SK-N-SH treated with all-trans-retinoic acid at 6 μM for 48 hours (cell line): ENCODE measurements around the gene PKNOX2.

Experiments used
- ATAC-seq: fragments of 200-7000 bp; cut with Tn5 transposase; 3 replicates; pipeline ENCODE4 v1.9.1; 2020; ENCODE audit warnings: mild to moderate bottlenecking, moderate library complexity
- ARNTL ChIP-seq: fragments of 450-650 bp; formaldehyde crosslinking; IDR thresholded peaks from 2 replicates; pipeline ENCODE4 v1.5.0; 2020; ENCODE audit warnings: low read depth, mild to moderate bottlenecking, moderate library complexity, borderline replicate concordance
- BACH2 ChIP-seq: fragments of 250-450 bp; sonication (Bioruptor Pico); IDR thresholded peaks from 2 replicates; pipeline ENCODE4 v1.9.0; 2021; ENCODE audit warnings: mild to moderate bottlenecking, borderline replicate concordance
- CSDC2 ChIP-seq: fragments of 250-450 bp; sonication (Bioruptor Pico); IDR thresholded peaks from 2 replicates; pipeline ENCODE4 v1.5.0; 2020; ENCODE audit warnings: mild to moderate bottlenecking, moderate library complexity
- ESRRG ChIP-seq: fragments of 250-450 bp; sonication (Bioruptor Pico); IDR thresholded peaks from 2 replicates; pipeline ENCODE4 v1.6.1; 2021; ENCODE audit warnings: mild to moderate bottlenecking
- GLIS3 ChIP-seq: fragments of 250-450 bp; sonication (Bioruptor Pico); IDR thresholded peaks from 2 replicates; pipeline ENCODE4 v1.5.0; 2020; ENCODE audit warnings: mild to moderate bottlenecking, moderate library complexity
- ISL1 ChIP-seq: fragments of 250-450 bp; sonication (Bioruptor Pico); IDR thresholded peaks from 2 replicates; pipeline ENCODE4 v2.1.2; 2022; ENCODE audit warnings: mild to moderate bottlenecking, moderate library complexity
- OSR1 ChIP-seq: fragments of 250-450 bp; sonication (Bioruptor Pico); IDR thresholded peaks from 2 replicates; pipeline ENCODE4 v1.8.0; 2022; ENCODE audit warnings: moderate library complexity, mild to moderate bottlenecking, inconsistent platforms
- PPARA ChIP-seq: fragments of 250-450 bp; sonication (Bioruptor Pico); IDR thresholded peaks from 2 replicates; pipeline ENCODE4 v1.5.0; 2020; ENCODE audit warnings: mild to moderate bottlenecking, borderline replicate concordance
- RARB ChIP-seq: fragments of 250-450 bp; sonication (Bioruptor Pico); IDR thresholded peaks from 2 replicates; pipeline ENCODE4 v1.8.0; 2021; ENCODE audit warnings: mild to moderate bottlenecking, moderate library complexity
- SNAI2 ChIP-seq: fragments of 250-450 bp; sonication (Bioruptor Pico); IDR thresholded peaks from 2 replicates; pipeline ENCODE4 v1.5.0; 2020; ENCODE audit warnings: mild to moderate bottlenecking, moderate library complexity
- TCF4 ChIP-seq: fragments of 250-450 bp; sonication (Bioruptor Pico); IDR thresholded peaks from 2 replicates; pipeline ENCODE4 v1.8.0; 2021; ENCODE audit warnings: mild to moderate bottlenecking, moderate library complexity, borderline replicate concordance
- TOX ChIP-seq: fragments of 250-450 bp; sonication (Bioruptor Pico); IDR thresholded peaks from 2 replicates; pipeline ENCODE4 v1.8.0; 2021; ENCODE audit warnings: mild to moderate bottlenecking, moderate library complexity, borderline replicate concordance
- TSHZ2 ChIP-seq: fragments of 250-450 bp; sonication (Bioruptor Pico); IDR thresholded peaks from 2 replicates; pipeline ENCODE4 v1.5.0; 2020; ENCODE audit warnings: mild to moderate bottlenecking, moderate library complexity
- ZC3H10 ChIP-seq: fragments of 250-450 bp; sonication (Bioruptor Pico); IDR thresholded peaks from 2 replicates; pipeline ENCODE4 v1.5.1; 2021; ENCODE audit warnings: mild to moderate bottlenecking, moderate library complexity
- ZFP3 ChIP-seq: fragments of 250-450 bp; sonication (Bioruptor Pico); IDR thresholded peaks from 2 replicates; pipeline ENCODE4 v1.5.0; 2020; ENCODE audit warnings: mild to moderate bottlenecking, moderate library complexity
- ZFP30 ChIP-seq: fragments of 450-650 bp; formaldehyde crosslinking; IDR thresholded peaks from 2 replicates; pipeline ENCODE4 v1.5.0; 2022; ENCODE audit warnings: mild to moderate bottlenecking, moderate library complexity
- ZNF565 ChIP-seq: fragments of 450-650 bp; formaldehyde crosslinking; conservative IDR thresholded peaks from 2 replicates; pipeline ENCODE4 v1.5.0; 2020; ENCODE audit warnings: low read depth, mild to moderate bottlenecking, moderate library complexity
- ZNF70 ChIP-seq: fragments of 450-650 bp; formaldehyde crosslinking; IDR thresholded peaks from 2 replicates; pipeline ENCODE4 v1.5.0; 2020; ENCODE audit warnings: mild to moderate bottlenecking, moderate library complexity
- ZNF8 ChIP-seq: fragments of 450-650 bp; formaldehyde crosslinking; IDR thresholded peaks from 2 replicates; pipeline ENCODE4 v1.5.0; 2020; ENCODE audit warnings: mild to moderate bottlenecking, moderate library complexity
- TF ChIP-seq, protein P1 (sequence below): fragments of 250-450 bp; sonication (Bioruptor Pico); IDR thresholded peaks from 2 replicates; pipeline ENCODE4 v1.8.0; 2020; ENCODE audit warnings: mild to moderate bottlenecking, moderate library complexity, borderline replicate concordance
- TF ChIP-seq, protein P2 (sequence below): fragments of 250-450 bp; sonication (Bioruptor Pico); IDR thresholded peaks from 2 replicates; pipeline ENCODE4 v1.8.0; 2021; ENCODE audit warnings: low read depth, mild to moderate bottlenecking, moderate library complexity, borderline replicate concordance
- TF ChIP-seq, protein P3 (sequence below): fragments of 250-450 bp; sonication (Bioruptor Pico); IDR thresholded peaks from 2 replicates; pipeline ENCODE4 v1.5.1; 2020; ENCODE audit warnings: low read depth, mild to moderate bottlenecking, moderate library complexity

The PKNOX2 gene

DNA sequence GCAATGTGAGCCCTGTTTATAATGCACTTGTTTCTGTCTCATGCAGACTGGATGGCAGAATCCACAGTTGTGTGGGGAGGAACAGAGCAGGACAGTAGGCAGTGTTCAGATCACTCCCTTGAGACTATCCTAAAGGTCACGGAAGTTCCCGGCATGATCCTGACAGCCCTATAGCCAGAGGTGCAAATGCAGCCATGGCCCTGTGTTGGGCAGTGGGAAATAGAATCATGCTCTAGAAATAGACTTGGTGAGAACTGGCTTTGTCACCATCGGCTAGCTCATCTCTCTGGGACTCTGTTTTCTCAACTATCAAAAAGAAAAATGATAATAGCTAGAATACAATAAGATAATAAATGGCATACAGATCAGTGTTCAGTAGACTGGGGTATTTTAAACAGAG lies 208.4 kb downstream of the PKNOX2 start:
- no peak for TF ChIP-seq ZNF565
- TF ChIP-seq OSR1, result no peak
- no peak for TF ChIP-seq PPARA
- no peak for TF ChIP-seq TCF4 (CRISPR knock-in tag)
- TF ChIP-seq SNAI2 (CRISPR knock-in tag), result no peak
- no peak for TF ChIP-seq TSHZ2
- TF ChIP-seq, protein P1, sequence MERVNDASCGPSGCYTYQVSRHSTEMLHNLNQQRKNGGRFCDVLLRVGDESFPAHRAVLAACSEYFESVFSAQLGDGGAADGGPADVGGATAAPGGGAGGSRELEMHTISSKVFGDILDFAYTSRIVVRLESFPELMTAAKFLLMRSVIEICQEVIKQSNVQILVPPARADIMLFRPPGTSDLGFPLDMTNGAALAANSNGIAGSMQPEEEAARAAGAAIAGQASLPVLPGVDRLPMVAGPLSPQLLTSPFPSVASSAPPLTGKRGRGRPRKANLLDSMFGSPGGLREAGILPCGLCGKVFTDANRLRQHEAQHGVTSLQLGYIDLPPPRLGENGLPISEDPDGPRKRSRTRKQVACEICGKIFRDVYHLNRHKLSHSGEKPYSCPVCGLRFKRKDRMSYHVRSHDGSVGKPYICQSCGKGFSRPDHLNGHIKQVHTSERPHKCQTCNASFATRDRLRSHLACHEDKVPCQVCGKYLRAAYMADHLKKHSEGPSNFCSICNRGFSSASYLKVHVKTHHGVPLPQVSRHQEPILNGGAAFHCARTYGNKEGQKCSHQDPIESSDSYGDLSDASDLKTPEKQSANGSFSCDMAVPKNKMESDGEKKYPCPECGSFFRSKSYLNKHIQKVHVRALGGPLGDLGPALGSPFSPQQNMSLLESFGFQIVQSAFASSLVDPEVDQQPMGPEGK (CRISPR knock-in tag), result no peak
- TF ChIP-seq BACH2 (CRISPR knock-in tag), result no peak
- no peak for TF ChIP-seq GLIS3 (CRISPR knock-in tag)
- no peak for TF ChIP-seq ZFP30
- TF ChIP-seq TOX (CRISPR knock-in tag), result no peak
- TF ChIP-seq ZNF8 (CRISPR knock-in tag), result no peak
- no peak for TF ChIP-seq ESRRG (CRISPR knock-in tag)
- no peak for TF ChIP-seq CSDC2
- TF ChIP-seq, protein P2, sequence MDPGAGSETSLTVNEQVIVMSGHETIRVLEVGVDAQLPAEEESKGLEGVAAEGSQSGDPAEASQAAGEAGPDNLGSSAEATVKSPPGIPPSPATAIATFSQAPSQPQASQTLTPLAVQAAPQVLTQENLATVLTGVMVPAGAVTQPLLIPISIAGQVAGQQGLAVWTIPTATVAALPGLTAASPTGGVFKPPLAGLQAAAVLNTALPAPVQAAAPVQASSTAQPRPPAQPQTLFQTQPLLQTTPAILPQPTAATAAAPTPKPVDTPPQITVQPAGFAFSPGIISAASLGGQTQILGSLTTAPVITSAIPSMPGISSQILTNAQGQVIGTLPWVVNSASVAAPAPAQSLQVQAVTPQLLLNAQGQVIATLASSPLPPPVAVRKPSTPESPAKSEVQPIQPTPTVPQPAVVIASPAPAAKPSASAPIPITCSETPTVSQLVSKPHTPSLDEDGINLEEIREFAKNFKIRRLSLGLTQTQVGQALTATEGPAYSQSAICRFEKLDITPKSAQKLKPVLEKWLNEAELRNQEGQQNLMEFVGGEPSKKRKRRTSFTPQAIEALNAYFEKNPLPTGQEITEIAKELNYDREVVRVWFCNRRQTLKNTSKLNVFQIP (CRISPR knock-in tag), result no peak
- TF ChIP-seq, protein P3, sequence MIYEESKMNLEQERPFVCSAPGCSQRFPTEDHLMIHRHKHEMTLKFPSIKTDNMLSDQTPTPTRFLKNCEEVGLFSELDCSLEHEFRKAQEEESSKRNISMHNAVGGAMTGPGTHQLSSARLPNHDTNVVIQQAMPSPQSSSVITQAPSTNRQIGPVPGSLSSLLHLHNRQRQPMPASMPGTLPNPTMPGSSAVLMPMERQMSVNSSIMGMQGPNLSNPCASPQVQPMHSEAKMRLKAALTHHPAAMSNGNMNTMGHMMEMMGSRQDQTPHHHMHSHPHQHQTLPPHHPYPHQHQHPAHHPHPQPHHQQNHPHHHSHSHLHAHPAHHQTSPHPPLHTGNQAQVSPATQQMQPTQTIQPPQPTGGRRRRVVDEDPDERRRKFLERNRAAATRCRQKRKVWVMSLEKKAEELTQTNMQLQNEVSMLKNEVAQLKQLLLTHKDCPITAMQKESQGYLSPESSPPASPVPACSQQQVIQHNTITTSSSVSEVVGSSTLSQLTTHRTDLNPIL (CRISPR knock-in tag), result no peak
- no peak for TF ChIP-seq ZFP3 (CRISPR knock-in tag)
- no peak for TF ChIP-seq ZC3H10 (CRISPR knock-in tag)
- TF ChIP-seq RARB (CRISPR knock-in tag), result no peak
- no peak for TF ChIP-seq ARNTL (CRISPR knock-in tag)
- no peak for ATAC-seq

DNA sequence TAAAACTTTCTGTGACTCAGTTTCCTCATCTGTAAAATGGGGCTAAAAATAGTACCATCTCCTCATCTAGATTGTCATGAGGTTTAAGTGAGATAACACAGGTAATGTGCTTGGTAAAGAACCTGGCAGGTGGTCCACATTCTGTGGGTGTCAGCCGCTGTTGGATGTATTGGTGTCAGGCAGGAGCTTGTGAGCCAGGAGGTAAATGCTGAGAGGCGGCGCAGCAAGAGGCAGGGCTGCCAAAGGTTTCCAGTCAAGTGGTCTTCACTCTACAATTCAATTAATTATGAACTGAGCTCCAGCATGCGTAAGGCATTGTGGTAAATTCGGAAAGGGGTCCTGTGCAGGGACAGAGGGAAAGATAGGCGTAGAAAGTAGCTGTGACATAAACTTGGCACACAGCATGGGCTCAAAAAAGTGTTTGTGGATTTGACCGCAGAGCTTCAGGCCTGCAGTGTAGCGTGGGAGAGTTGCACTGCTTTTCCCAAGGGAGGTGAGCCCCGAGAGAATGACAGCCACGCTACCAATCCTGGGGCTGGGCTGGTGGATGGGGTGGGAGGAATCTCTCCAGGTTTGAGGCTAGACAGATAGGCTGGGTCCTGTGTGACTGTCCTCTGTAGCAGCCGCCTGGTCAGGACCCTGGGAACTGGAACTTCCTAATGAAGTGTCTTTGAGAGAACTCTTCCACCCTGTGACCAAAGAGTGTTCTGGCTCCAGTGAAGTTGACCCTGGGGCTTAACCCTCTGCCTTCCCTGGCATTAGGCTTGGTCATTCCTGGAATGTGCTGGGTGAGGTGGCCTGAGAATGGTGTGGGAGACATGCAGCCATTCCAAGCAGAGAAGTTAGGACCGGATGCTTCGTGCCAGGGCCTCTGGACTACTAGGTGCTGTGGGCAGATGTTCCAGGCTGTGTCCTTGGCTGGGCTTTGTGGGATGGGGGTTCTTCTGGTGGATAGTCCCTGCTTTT lies 209.2 kb downstream of the PKNOX2 start:
- ATAC-seq, result no peak
- no peak for TF ChIP-seq ZNF70 (CRISPR knock-in tag)
- TF ChIP-seq, protein P1 (CRISPR knock-in tag), result no peak
- TF ChIP-seq ZNF565, result no peak
- TF ChIP-seq ZFP30, result no peak
- TF ChIP-seq CSDC2, result no peak
- no peak for TF ChIP-seq ISL1 (CRISPR knock-in tag)
- TF ChIP-seq, protein P2 (CRISPR knock-in tag), result no peak
- TF ChIP-seq PPARA, result no peak
- TF ChIP-seq TOX (CRISPR knock-in tag), result no peak
- TF ChIP-seq ARNTL (CRISPR knock-in tag), result no peak
- no peak for TF ChIP-seq BACH2 (CRISPR knock-in tag)
- no peak for TF ChIP-seq TCF4 (CRISPR knock-in tag)
- TF ChIP-seq ZNF8 (CRISPR knock-in tag), result no peak
- no peak for TF ChIP-seq SNAI2 (CRISPR knock-in tag)
- no peak for TF ChIP-seq ZFP3 (CRISPR knock-in tag)
- TF ChIP-seq OSR1, result no peak
- no peak for TF ChIP-seq ZC3H10 (CRISPR knock-in tag)
- no peak for TF ChIP-seq RARB (CRISPR knock-in tag)
- no peak for TF ChIP-seq GLIS3 (CRISPR knock-in tag)
- TF ChIP-seq, all 23 proteins: peak for 0
